ENCODE data around the gene KIFAP3. TPM values are rescaled to one million over a fixed set of nuclear protein-coding genes. Genes with fewer than 3 reads are reported as not detected.
"Not testable (repeated sequence)": the region's sequence is repeated elsewhere in the genome, so short reads cannot be mapped to it uniquely, and the experiment has no call there.

The KIFAP3 gene
- total and polyA plus RNA-seq, 7 donors: 9.2 to 25.7 (median 21.6) TPM

GRCh38 chr1:170096806-170097340, 22.4 kb upstream of the KIFAP3 start:
- no peak for DNase-seq
- Histone ChIP-seq H3K4me3 (no peak overlapping the region), H3K27me3 (ENCODE audit: insufficient read depth in 3 of 3, low read length in 2 of 3) (no peaks in the 10 kb centered on the region), H3K36me3 (ENCODE audit: insufficient read depth in 1 of 2, low read depth in 1 of 2) (no peaks in the 10 kb centered on the region), H3K27ac (no peak overlapping the region), H3K4me1 (no peaks in the 10 kb centered on the region), H3K9me3 (no peaks in the 10 kb centered on the region)
- intact Hi-C loops (cut with DNase I): no loop called here
- ATAC-seq: no peak
- no peak for TF ChIP-seq CTCF (IDR thresholded peaks at IDR 0.05)
- WGBS, 3 donors: 52 to 55% (median 54%) methylated on average over 4 of the region's 4 CpGs

- Histone ChIP-seq H3K27ac (no peak overlapping the region), H3K36me3 (ENCODE audit: insufficient read depth in 1 of 2, low read depth in 1 of 2) (no peaks in the 10 kb centered on the region), H3K4me3 (no peak overlapping the region), H3K27me3 (ENCODE audit: insufficient read depth in 3 of 3, low read length in 2 of 3) (no peaks in the 10 kb centered on the region), H3K4me1 (no peaks in the 10 kb centered on the region), H3K9me3 (no peaks in the 10 kb centered on the region)
- ATAC-seq (no peak), DNase-seq (no peak)
- TF ChIP-seq CTCF (IDR thresholded peaks at IDR 0.05): no peak
- intact Hi-C loops (cut with DNase I): no loop called here
These were observed 21.7 kb upstream of the KIFAP3 start for GRCh38 chr1:170095976-170096748.

GRCh38 chr1:170094697-170095616, 20.5 kb upstream of the KIFAP3 start:
- 80 to 93% (median 87%) methylated on average over 25 to 31 of the region's 31 CpGs for WGBS, 3 donors
- H3K27ac ChIP-seq; H3K9me3 ChIP-seq; intact Hi-C loops (cut with DNase I); H3K27me3 ChIP-seq (ENCODE audit: insufficient read depth in 3 of 3, low read length in 2 of 3); ATAC-seq; H3K4me3 ChIP-seq; H3K4me1 ChIP-seq; DNase-seq; H3K36me3 ChIP-seq (ENCODE audit: insufficient read depth in 1 of 2, low read depth in 1 of 2): not testable (repeated sequence)

- DNase-seq (no peak), ATAC-seq (no peak)
- Histone ChIP-seq H3K4me3 (no peak overlapping the region), H3K4me1 (no peaks in the 10 kb centered on the region), H3K9me3 (no peaks in the 10 kb centered on the region), H3K27ac (no peak overlapping the region), H3K27me3 (ENCODE audit: insufficient read depth in 3 of 3, low read length in 2 of 3) (no peaks in the 10 kb centered on the region), H3K36me3 (ENCODE audit: insufficient read depth in 1 of 2, low read depth in 1 of 2) (no peaks in the 10 kb centered on the region)
- 30 to 47% (median 32%) methylated on average over 2 of the region's 2 CpGs for WGBS, 3 donors
- intact Hi-C loops (cut with DNase I): no loop called here
- TF ChIP-seq CTCF (IDR thresholded peaks at IDR 0.05): no peak
These were observed 12.0 kb upstream of the KIFAP3 start for GRCh38 chr1:170086399-170087032.

- Histone ChIP-seq H3K27me3 (ENCODE audit: insufficient read depth in 3 of 3, low read length in 2 of 3) (no peaks in the 10 kb centered on the region), H3K36me3 (ENCODE audit: insufficient read depth in 1 of 2, low read depth in 1 of 2) (no peaks in the 10 kb centered on the region), H3K4me3 (no peak overlapping the region), H3K27ac (no peak overlapping the region), H3K4me1 (no peaks in the 10 kb centered on the region), H3K9me3 (no peaks in the 10 kb centered on the region)
- DNase-seq (no peak), ATAC-seq (no peak)
- WGBS, 3 donors: 72 to 78% (median 75%) methylated on average over 2 of the region's 2 CpGs
- TF ChIP-seq CTCF (IDR thresholded peaks at IDR 0.05): no peak
- intact Hi-C loops (cut with DNase I): no loop called here
These were observed 10.6 kb upstream of the KIFAP3 start for GRCh38 chr1:170085091-170085490.

All from psoas muscle (tissue), 8 donors.